Activated gamma-delta T cell treated with Interleukin-2 at 50 U/mL for 16 hours (primary cell): ENCODE results near the gene CACNA1G.

Experiments used
- DNase-seq: peaks from one replicate; pipeline ENCODE4 v3.0.0-alpha.2; 2020

The CACNA1G gene

GRCh38 chr17:50549256-50549941 lies 11.1 kb upstream of the CACNA1G start:
- DNase-seq: no peak

- DNase-seq: no peak
Measured at GRCh38 chr17:50549969-50550368, 10.5 kb upstream of the CACNA1G start.

GRCh38 chr17:50550661-50551432 lies 9.7 kb upstream of the CACNA1G start:
- DNase-seq: no peak

GRCh38 chr17:50551433-50551815 lies 9.1 kb upstream of the CACNA1G start:
- DNase-seq: no peak

GRCh38 chr17:50551884-50552283 lies 8.6 kb upstream of the CACNA1G start:
- no peak for DNase-seq

GRCh38 chr17:50554201-50554600 lies 6.3 kb upstream of the CACNA1G start:
- no peak for DNase-seq

- no peak for DNase-seq
Measured at GRCh38 chr17:50556803-50557202, 3.7 kb upstream of the CACNA1G start.

- DNase-seq: no peak
Measured at GRCh38 chr17:50557630-50558029, 2.9 kb upstream of the CACNA1G start.

GRCh38 chr17:50558091-50558490 lies 2.4 kb upstream of the CACNA1G start:
- no peak for DNase-seq

- no peak for DNase-seq
Measured at GRCh38 chr17:50558581-50558940, 2.0 kb upstream of the CACNA1G start.

GRCh38 chr17:50558941-50559614 lies 1.4 kb upstream of the CACNA1G start:
- DNase-seq: no peak

GRCh38 chr17:50559674-50560184 lies 786 bp upstream of the CACNA1G start:
- no peak for DNase-seq

- DNase-seq: no peak
Measured at GRCh38 chr17:50560931-50561745, 623 bp downstream of the CACNA1G start.

- no peak for DNase-seq
Measured at GRCh38 chr17:50561746-50562141, 1.2 kb downstream of the CACNA1G start.

- no peak for DNase-seq
Measured at GRCh38 chr17:50562242-50563091, 2.0 kb downstream of the CACNA1G start.

- no peak for DNase-seq
Measured at GRCh38 chr17:50563092-50563511, 2.6 kb downstream of the CACNA1G start.

GRCh38 chr17:50564916-50565315 lies 4.4 kb downstream of the CACNA1G start:
- no peak for DNase-seq

GRCh38 chr17:50565402-50566350 lies 5.2 kb downstream of the CACNA1G start:
- no peak for DNase-seq

- DNase-seq: no peak
Measured at GRCh38 chr17:50566886-50567285, 6.4 kb downstream of the CACNA1G start.

GRCh38 chr17:50568659-50569058 lies 8.1 kb downstream of the CACNA1G start:
- no peak for DNase-seq

- DNase-seq: no peak
Measured at GRCh38 chr17:50569592-50569991, 9.1 kb downstream of the CACNA1G start.
